Mesodermal cell (in vitro differentiated cells): Measurements from ENCODE around the gene XNDC1N.
"Not testable (repeated sequence)": the region's sequence is repeated elsewhere in the genome, so short reads cannot be mapped to it uniquely, and the experiment has no call there.

Source experiments
- H3K27ac ChIP-seq: 2 replicates; pipeline ENCODE4 v1.7.0; 2013; ENCODE audit warnings: mild to moderate bottlenecking, low read depth, low read length, moderate library complexity; ENCODE audit not compliant: severe bottlenecking
- H3K36me3 ChIP-seq: 2 replicates; pipeline ENCODE4 v1.7.1; 2013; ENCODE audit warnings: mild to moderate bottlenecking, low read length, moderate library complexity; ENCODE audit not compliant: control insufficient read depth, insufficient read depth
- H3K4me1 ChIP-seq: one replicate; pipeline ENCODE4 v1.7.1; 2013; ENCODE audit warnings: mild to moderate bottlenecking, low read length; ENCODE audit not compliant: insufficient read depth, control insufficient read depth, poor library complexity, severe bottlenecking
- H3K4me3 ChIP-seq: 2 replicates; pipeline ENCODE4 v1.7.0; 2013; ENCODE audit warnings: low read length, control low read depth, mild to moderate bottlenecking; ENCODE audit not compliant: insufficient read depth, poor library complexity, severe bottlenecking; ENCODE audit errors: extremely low read depth
- H3K9me3 ChIP-seq: 2 replicates; pipeline ENCODE4 v1.7.1; 2013; ENCODE audit warnings: mild to moderate bottlenecking, low read length, moderate library complexity; ENCODE audit not compliant: control insufficient read depth
- WGBS, 2 experiments: methylation state at CpG; one replicate each; pipeline ENCODE4 v1.1.5; 2013; ENCODE audit warnings: missing lambda C conversion rate in 2 of 2; ENCODE audit not compliant: insufficient coverage in 2 of 2; 5-methylcytosine and 5-hydroxymethylcytosine counted together

XNDC1N gene

GRCh38 chr11:71931245-71931602 lies 2.8 kb upstream of the XNDC1N start:
- H3K4me1 ChIP-seq, result no peaks in the 10 kb centered on the region
- H3K4me3 ChIP-seq, result no peak overlapping the region
- H3K9me3 ChIP-seq, result no peaks in the 10 kb centered on the region
- 100% methylated on average over 1 to 2 of the region's 2 CpGs for WGBS, 2 experiments
- no peak overlapping the region for H3K27ac ChIP-seq
- H3K36me3 ChIP-seq, result peaks cover 4% of the 10 kb centered on the region

GRCh38 chr11:71930556-71931244 lies 2.3 kb upstream of the XNDC1N start:
- no peak overlapping the region for H3K27ac ChIP-seq
- no peaks in the 10 kb centered on the region for H3K9me3 ChIP-seq

GRCh38 chr11:71929491-71929890 lies 1.1 kb upstream of the XNDC1N start:
- no peak overlapping the region for H3K27ac ChIP-seq
- H3K36me3 ChIP-seq, result peaks cover 7% of the 10 kb centered on the region
- WGBS, 2 experiments, result 0 to 7% methylated on average over 1 to 3 of the region's 6 CpGs
- H3K9me3 ChIP-seq, result no peaks in the 10 kb centered on the region
- H3K4me3 ChIP-seq, result peak overlapping the region; percentile 74
- no peaks in the 10 kb centered on the region for H3K4me1 ChIP-seq

More at GRCh38 chr11:71930556-71931244, 2.3 kb upstream of the XNDC1N start:
- peaks cover 7% of the 10 kb centered on the region for H3K36me3 ChIP-seq
- 80 to 83% methylated on average over 2 to 7 of the region's 11 CpGs for WGBS, 2 experiments
- peak overlapping the region; percentile 74 for H3K4me3 ChIP-seq
- no peaks in the 10 kb centered on the region for H3K4me1 ChIP-seq

GRCh38 chr11:71928737-71929443 lies 496 bp upstream of the XNDC1N start, which contains the start of gene RNF121:
Gene RNF121, plus strand, starts transcription at chr11:71929046. Its CDS starts 16 bp downstream, at chr11:71929062.
- Histone ChIP-seq H3K27ac (peak within 1 kb of the TSS; percentile 77), H3K4me1 (no peaks in the 10 kb centered on the region), H3K9me3 (no peaks in the 10 kb centered on the region), H3K36me3 (peaks cover 7% of the 10 kb centered on the region), H3K4me3 (peak within 1 kb of the TSS; percentile 74)
- WGBS, 2 experiments, result 0 to 1% methylated on average over 22 to 29 of the region's 32 CpGs

- no peak overlapping the region for H3K4me3 ChIP-seq
- no peak overlapping the region for H3K27ac ChIP-seq
- H3K36me3 ChIP-seq, result peaks cover 18% of the 10 kb centered on the region
- no peaks in the 10 kb centered on the region for H3K4me1 ChIP-seq
- WGBS, 2 experiments, result 94 to 98% methylated on average over 7 to 8 of the region's 9 CpGs
- H3K9me3 ChIP-seq, result no peaks in the 10 kb centered on the region
Observed at GRCh38 chr11:71917646-71918140, 10.7 kb downstream of the XNDC1N start.

- Histone ChIP-seq H3K4me1 (no peaks in the 10 kb centered on the region), H3K36me3 (peaks cover 18% of the 10 kb centered on the region), H3K9me3 (no peaks in the 10 kb centered on the region), H3K4me3 (no peak overlapping the region), H3K27ac (no peak overlapping the region)
- 91 to 92% methylated on average over 7 of the region's 7 CpGs for WGBS, 2 experiments
Observed at GRCh38 chr11:71914617-71915189, 13.7 kb downstream of the XNDC1N start.

- no peak overlapping the region for H3K27ac ChIP-seq
- 88 to 100% methylated on average over 2 of the region's 5 CpGs for WGBS, 2 experiments
- H3K4me3 ChIP-seq, result no peak overlapping the region
- H3K36me3 ChIP-seq, result peaks cover 18% of the 10 kb centered on the region
- H3K4me1 ChIP-seq, result no peaks in the 10 kb centered on the region
- H3K9me3 ChIP-seq, result no peaks in the 10 kb centered on the region
Observed at GRCh38 chr11:71913756-71914526, 14.5 kb downstream of the XNDC1N start.

GRCh38 chr11:71911986-71912340 lies 16.4 kb downstream of the XNDC1N start:
- H3K27ac ChIP-seq, H3K9me3 ChIP-seq, H3K4me3 ChIP-seq, H3K4me1 ChIP-seq: not testable (repeated sequence)
- WGBS, 2 experiments, result 94 to 97% methylated on average over 9 of the region's 10 CpGs
- peaks cover 14% of the 10 kb centered on the region for H3K36me3 ChIP-seq

- not testable (repeated sequence) for H3K27ac ChIP-seq, H3K4me1 ChIP-seq, H3K4me3 ChIP-seq, H3K9me3 ChIP-seq
- H3K36me3 ChIP-seq, result peaks cover 14% of the 10 kb centered on the region
- 90 to 100% methylated on average over 4 of the region's 10 CpGs for WGBS, 2 experiments
Observed at GRCh38 chr11:71911321-71911985, 16.9 kb downstream of the XNDC1N start.

GRCh38 chr11:71910775-71911174 lies 17.6 kb downstream of the XNDC1N start:
- WGBS, 2 experiments, result 91% methylated on average over 3 to 5 of the region's 5 CpGs
- not testable (repeated sequence) for H3K36me3 ChIP-seq, H3K4me3 ChIP-seq, H3K27ac ChIP-seq, H3K4me1 ChIP-seq, H3K9me3 ChIP-seq
